Endometrium (tissue), 2 donors: Measurements from ENCODE around the gene CITED4.

Experiments
- FAIRE-seq: peaks from 2 replicates; lab custom pipeline; 2012; peaks lifted over from hg19 to GRCh38; lab: Jason Lieb, UNC
- donor health status: control.
- donor health status: control.

CITED4 gene

DNA sequence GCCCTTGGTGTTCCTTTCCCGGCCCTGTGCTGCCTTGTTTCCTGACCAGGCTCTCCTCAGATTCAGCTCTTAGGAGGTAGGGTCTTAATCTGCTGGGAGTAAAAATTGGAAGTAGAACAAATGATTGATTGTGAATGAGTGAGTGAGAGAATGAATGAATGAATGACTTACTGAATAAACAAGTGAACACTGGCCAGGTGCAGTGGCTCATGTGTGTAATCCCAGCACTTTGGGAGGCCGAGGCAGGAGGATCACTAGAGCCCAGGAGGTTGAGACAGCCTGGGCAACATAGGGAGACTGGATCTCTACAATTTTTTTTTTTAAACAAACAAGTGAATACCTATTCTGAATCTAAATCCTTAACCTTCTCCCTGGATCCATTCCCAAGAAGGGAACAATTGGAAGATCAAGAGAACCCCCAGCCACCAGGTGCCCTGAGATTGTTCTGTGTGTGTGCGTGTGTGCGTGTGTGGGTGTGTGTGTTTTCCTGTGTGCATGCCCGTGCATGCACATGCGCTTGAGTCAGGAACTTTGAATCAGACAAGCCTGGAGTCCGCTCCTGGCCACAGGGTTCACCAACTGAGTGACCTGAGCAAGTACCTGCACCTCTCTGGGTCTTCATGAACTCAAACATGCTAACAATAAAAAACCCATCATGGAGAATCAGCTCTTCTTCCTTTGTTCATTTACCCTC, 24.3 kb upstream of the CITED4 start:
- no peak for FAIRE-seq

DNA sequence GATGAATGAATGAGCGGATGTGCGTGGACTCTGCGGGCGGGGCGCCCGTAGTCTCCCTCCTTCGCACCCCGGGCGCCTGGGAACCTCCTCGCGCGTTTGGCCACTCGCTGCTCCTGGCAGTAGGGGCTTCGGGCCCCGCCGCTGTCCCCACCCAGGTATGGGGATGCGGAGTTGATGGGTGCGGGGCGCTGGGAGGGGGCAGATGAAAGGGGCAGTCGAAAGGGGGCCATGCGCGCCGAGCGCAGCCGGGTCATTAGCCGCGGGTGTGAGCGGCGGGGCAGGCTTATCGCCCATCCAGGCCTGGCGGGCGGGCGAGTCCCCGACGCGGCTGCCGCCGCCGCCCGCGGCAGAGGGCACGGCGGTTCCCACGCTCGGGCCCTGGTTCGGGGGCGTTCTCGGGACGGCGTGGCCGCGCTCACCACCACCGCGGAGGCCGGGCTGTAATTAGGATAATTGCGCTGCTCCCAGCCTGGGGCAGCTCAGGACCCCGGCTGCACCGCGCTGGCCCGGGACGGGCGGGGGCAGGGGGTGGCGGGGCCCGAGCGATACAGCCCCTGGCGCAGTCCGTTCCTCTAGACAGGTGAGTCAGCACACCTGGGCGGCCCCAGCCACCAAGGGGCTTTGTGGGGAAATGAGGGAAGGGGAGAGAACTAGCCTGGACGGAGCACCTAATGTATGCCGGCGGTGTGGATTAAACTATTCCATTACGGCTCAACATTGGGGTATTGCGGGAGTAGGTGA, 22.1 kb upstream of the CITED4 start:
- FAIRE-seq = no peak

DNA sequence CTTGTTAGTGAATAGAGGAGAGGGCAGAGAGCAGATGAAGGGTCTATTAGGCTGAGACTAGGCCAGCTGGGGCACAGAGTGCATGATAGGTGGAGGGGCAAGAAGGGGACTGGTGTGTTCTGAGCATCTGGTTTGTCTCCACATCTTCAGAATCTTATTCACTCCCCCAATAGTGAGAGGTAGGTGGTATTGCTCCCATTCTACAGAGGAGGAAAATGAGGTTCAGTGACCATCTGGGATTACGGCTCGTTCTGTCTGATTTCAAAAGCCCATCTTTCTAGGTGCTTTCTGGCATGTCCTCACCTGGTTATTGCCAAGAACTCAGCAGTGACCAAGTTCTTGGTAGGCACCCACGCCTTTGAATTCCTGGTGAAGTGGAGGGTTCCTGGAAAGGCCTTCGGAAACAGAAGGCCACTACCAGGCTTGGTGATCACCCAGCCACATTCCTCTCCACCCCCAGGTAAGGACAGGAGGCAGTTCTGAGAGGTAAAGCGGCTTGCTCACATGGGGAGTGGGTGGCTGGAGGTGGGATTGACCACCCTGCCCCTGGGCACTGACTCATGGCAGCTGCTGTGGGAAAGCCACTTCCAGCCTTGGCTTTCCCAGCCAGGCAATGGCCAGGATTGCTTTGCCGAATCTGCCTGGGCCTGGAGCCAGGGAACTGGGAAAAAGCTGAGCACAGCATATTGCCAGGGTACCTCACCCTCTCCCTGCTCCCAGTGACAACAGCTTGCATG, 18.8 kb upstream of the CITED4 start:
- FAIRE-seq = no peak

DNA sequence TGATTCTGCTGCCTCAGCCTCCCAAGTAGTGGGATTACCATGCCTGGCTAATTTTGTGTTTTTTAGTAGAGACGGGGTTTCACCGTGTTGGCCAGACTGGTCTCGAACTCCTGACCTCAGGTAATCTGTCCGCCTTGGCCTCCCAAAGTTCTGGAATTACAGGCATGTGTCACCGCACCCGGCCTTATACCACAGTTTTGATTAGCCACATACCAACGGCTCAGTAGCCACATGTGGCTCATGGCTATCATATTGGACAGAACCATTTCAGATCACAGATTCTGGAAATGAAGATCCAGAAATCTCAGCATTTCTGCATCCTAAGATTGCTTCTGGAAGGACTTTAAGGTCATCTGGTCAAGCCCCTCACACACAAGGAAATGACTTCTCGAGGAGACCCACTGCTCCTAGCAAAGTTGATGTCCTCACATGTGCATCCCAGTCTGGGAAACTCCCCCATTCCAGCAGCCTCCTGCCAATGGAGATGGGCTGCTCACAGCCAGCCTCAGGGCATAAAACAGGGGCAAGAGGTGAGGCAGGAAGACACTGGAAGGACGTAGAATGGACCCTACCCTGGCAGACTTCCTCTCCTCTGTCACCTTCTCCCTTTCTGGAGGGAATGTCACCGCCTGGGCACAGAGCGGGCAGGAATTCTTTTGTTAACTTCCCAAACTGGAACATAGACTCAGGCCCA, 17.5 kb upstream of the CITED4 start:
- no peak for FAIRE-seq

DNA sequence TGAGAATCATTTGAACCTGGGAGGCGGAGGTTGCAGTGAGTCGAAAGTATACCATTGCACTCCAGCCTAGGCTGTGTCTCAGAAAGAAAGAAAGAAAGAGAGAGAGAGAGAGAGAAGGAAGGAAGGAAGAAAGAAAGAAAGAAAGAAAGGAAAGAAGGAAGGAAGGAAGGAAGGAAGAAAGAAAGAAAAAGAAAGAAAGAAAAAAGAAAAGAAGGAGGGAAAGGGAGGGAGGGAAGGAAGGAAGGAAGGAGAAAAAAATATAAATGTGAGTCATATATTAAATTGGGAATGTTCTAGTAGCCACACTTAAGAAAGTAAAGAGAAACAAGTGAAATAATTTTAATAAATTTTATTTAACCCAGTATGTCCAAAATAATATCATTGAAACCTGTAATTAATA, 16.7 kb upstream of the CITED4 start:
- FAIRE-seq = no peak

DNA sequence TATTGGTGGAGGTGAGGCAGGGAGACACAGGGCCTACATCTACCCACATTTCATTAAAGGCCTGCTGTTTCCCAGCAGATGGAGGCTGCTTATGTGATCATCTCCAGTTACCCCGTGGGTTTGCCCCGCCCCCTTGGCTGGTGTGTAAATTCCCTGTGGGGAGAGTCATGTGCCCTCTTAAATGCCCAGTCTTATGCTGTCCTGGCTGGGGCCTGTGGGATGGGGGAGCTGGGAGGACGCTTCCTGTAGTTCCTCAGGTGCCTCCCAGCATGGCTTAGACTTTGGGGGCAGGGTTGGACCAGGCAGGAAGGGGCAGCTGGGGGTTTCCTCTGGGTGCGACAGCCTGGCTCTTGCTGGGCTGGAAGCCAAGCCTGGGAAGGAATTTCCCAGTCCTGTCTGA, 15.5 kb upstream of the CITED4 start:
- no peak for FAIRE-seq

DNA sequence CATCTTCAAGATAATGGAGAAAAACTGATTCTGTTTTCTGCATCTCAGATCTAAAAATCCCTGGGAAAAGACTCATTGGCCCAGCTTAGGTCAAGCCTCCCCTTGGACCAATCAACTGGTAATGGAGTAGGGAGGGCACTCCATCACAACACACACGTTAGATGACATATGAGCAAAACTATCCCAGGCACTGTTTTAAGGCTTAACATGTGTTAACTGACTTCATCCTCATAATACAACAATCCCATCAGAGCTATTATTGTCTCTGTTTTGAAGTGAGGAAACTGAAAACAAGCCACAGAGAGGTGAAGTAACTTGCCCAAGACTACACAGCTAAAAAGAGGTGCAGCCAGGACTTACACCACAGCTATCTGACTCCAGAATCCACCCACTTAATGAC, 14.7 kb upstream of the CITED4 start:
- FAIRE-seq = no peak

DNA sequence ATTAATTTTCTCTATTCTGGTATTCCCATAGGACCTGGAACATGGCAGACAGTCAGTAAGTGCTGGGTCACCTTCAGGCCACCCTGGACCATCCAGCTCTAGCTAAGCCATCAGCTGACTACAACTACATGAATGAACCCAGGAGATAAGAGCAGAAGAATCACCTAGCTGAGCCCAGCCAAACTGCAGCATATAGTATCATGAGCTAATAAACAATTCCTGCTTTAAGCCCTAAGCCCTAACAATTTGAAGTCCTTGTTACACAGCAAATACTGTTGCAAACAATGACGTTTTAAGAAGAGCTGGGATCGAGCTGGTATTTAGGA, 14.2 kb upstream of the CITED4 start:
- FAIRE-seq = no peak

DNA sequence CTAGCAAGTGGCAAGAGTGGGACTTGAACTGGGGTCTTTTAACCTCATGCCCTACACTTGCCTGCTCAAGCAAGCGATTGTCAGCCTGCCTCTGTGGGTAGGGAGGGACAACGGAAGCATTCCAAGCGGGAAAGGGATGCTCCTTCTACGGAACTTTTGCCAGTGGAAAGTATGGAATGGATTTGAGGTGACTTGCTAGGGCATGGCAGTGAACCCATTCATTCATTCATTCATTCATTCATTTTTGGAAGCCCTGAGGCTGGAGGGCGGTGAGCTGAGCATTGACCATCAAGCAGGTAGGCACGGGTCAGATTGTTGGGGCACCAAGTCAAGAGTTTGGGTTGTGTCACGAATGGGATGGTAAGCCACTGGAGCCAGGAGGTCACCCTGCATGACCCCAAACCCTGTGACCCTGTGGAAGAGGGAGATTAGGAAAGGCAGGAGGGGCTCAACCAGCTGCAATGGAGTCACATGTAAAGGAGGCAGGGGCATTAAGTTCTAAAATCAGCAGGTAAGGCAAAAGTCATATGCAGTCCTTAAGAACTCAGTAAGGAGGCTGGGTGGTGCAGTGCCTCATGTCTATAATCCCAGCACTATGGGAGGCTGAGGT, 11.8 kb upstream of the CITED4 start:
- FAIRE-seq = no peak

DNA sequence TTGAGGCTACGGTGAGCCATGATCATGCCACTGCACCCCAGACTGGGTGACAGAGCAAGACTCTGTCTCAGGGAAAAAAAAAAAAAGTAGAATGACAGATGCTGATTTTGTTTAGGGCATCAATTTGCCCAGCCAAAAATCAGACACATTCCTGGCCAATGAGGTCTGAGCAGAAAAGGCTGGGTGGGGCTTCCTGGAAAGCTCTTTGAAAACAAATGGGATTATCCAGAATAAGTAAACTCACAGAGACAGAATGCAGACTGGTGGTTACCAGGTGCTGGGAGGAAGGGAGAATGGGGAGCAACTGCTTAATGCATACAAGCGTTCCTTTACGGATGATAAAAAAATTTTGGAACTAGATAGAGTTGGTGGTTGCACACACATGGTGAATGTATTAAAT, 10.1 kb upstream of the CITED4 start:
- FAIRE-seq = no peak

DNA sequence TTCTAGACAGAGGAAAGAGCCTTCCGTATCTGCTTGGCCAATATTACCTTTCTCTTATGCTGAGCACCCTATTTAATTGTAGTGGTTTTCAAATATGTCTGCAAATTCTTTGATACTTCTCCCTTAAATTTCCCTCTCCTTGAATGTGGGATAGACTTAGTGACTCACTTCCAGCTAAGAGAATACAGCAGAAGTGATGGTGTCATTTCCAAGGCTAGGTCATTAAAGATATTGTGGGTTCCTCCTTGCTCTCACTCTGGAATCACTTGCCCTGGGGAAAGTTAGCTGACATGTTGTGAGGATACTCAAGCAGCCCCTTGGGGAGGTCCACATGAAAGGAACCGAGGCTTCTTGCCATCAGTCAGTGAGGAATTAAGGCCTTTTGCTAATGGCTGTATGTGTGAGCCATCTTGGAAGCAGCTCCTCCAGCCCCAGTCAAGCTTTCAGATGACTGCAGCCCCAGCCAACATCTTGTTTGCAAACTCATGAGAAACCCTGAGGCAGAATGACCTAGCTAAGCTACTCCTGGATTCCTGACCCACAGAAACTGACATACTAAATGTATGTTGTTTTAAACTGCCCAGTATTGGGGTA, 8.1 kb upstream of the CITED4 start:
- no peak for FAIRE-seq

DNA sequence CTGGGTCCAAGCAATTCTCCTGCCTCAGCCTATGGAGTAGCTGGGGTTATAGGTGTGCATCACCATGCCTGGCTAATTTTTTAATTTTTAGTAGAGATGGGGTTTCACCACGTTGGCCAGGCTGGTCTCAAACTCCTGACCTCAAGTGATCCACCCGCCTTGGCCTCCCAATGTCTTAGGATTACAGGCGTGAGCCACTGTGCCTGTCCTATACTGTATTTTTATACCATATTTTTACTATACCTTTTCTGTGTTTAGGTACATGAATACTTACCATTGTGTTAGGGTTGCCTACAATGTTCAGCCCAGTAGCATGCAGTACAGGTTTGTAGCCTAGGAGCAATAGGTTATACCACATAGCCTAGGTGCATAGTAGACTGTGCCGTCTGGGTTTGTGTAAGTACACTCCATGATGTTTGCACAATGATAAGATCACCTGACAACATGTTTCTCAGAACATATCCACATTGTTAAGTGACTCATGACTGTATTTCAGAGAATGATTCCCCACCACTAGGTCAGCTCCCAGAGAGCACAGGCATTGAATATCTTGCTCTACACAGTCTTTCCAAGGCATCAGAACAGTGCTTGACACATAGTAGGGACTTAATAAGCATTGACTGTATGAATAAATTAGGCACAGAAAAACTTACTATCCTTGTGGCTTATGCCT, 6.0 kb upstream of the CITED4 start:
- no peak for FAIRE-seq

DNA sequence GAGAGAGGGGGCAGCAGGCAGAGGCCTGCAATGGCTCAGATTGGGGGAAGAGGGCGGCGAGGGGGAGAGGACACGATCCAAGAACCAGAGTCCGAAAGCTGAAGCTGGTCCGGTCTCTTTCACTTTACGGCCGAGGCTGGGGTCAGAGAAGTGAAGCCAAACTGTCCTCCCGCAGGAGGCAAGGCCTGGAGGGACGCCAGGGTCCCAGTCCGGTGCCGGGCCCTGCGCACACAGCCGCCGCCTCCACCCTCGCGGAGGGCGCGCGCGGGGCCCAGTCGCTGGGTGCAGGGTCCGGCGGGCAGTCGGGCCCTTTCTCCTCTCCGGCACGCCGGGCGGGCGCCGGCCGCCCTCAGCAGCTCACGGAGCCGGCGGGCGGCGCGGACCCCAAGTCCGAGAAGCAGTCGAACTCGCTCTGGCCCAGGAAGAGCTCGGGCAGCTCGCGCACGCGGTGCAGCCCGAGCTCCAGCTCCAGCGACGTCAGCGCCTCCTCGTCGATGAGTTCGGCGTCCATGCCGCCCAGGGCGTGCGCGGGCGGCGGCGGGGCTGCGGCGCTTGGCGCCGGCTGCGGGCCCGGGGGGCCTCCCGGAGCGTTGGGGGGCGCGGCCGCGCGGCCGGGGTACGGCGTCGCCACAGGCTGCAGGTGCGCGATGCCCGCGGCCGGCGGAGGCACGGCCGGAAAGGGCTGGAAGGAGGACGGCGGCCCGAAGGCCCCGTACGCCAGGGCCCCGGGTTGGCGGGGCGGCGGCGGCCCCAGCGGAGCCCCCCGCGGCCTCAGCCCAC, 749 bp downstream of the CITED4 start:
- FAIRE-seq = no peak

DNA sequence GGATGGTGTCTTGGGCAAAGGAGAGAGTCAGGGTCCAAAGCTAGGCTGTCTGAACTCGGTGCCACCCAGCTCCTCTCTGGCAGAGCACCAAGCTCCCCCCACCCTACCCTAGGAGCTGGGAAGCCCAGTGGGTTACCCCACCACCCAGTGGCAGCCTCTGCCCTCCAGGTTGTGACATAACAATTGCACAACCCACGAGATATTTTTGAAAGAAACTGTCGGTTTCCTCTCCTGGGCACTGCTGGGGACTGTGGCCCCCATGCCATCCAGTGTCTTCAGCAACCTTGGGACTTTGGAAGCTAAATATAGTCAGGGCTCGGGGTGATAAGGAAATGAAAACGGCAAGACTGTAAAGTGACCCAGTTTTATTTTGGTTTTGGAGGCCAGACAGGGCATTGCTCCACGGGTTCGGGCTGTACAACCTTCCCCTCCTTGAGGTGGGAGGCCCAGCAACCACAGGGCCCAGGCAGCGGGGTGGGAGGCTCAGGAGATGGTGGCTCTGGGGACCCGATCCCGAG, 1.4 kb downstream of the CITED4 start:
- no peak for FAIRE-seq

DNA sequence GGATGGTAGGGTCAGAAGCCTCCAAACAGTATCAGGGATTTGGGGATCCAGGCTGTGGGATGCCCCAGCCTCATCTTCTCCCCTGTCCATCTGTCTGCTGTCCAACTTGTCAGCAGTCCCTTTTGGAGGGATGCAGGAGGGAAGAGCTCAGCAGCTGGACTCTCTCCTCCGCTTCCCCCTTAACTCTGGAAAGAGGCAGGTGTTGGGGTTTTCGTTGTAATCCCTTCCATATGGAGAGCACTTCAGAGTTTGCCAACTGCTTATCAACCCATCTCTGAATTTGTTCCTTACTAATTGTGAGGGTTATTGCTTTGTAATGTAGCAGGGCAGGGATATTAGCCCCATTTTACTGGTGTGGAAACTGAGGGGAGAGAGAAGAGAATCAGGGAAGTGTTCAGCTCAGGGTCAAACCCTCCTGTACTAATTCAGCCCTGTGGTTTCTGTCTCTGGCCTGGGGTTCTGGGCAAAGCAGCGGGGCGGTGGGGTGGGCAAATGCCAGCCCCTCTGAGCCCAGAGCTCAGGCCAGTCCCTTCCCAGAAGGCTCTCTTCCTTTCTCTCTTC, 3.2 kb downstream of the CITED4 start:
- FAIRE-seq = no peak

DNA sequence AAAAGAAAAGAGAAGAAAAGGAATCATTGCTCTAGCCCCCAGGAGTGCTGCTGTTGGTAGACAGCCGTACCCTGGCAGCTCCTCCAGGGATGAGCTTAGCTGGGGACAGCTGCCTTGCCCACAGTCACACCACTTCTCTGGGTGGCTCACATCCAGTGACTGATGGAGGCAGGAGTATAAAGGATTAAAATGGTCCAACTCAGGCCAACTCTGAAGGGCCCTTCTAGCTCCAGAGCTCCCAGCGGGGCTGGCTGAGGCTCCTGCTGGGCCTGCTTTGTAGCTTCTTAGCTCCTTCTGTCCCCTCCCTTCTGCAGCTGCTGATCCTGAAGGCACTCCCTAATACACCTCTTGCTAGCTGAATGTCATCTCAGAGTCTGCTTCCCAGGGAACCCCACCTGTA, 4.4 kb downstream of the CITED4 start:
- FAIRE-seq = no peak

DNA sequence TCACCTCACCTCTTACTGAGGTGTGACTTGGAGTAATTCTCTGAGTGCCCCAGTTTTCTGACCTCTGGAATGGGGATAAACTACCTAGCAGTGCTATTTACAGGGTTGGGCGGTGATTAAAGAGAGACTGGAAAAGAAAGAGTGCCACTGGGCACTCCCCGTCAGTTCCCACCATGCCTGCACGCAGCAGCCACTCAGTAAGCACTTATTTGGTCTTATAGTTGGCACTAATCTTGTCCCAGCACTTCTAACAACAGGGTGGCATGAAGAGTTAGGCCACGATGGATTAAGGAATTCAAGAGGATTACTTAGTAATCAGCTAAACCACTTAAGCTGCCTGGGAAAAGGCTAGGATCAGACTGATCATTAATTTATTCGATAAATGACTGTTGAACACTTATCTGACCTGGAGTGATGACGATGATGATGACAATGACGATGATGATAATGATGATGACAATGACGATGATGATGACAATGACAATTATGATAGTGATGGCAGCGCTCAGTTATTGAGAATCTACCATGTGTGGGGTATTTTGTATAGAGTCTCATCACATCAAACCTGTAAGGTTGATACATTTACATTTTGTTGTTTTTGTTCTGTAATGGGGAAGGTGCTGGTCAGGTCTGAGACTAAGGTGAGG, 5.4 kb downstream of the CITED4 start:
- FAIRE-seq = no peak

DNA sequence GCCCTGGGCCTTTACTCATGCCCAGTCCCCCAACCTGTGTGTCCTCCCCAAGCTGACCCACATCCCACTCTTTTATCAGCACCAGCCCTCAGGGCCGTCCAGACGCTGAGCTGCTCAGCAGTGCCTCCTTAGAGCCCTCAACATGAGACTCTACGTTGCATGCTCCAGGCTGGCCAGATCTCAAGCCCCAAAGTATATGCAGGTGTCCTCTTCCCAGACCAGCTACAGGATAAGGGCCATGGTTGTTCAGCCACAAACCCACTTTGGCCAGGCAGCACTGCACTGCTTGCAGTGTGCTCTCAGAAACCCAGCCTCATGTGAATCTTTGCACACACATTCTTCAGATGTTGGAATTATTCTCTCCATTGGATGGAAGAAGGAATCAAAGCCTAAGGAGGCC, 6.0 kb downstream of the CITED4 start:
- FAIRE-seq = no peak

DNA sequence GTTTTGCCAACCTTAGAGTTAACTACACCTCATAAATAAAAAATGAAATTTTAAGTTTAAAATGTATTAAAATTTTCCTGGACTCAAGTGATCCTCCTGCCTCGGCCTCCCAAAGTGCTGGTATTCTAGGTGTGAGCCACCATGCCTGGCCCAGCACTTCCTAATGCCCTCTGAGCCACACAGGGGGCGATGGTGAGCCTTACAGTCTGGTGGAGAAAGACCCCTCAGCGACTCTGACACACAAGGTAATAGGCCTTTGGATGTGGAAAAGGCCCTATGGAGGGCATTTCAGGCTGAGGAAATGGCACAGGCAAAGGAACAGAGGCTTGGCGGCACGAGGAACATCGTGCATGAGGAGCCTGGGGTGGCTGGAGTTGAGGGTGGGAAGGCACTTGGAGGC, 6.7 kb downstream of the CITED4 start:
- FAIRE-seq = no peak

DNA sequence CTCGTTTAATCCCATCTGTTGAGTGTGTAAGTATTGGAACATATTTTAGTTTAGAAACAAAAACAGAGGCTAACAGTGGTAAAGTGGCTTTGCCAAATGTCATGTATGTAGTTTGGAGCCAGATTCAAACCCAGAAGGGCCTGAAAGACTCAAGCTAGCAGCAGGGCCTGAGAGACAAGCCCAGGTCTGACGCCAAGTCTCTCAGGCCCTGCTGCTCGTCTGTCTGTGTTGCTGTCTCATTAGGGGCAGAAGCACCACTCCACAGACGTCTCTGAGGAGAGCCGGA, 8.3 kb downstream of the CITED4 start:
- FAIRE-seq = no peak
